Epithelial cell of esophagus (primary cell): ENCODE results near the gene CFAP251.

ENCODE experiments used
- DNase-seq: peaks from one replicate; pipeline ENCODE4 v3.0.0; 2010; ENCODE audit warnings: low read depth
- H3K4me3 ChIP-seq: 2 replicates; pipeline ENCODE4 v1.5.1; 2011; ENCODE audit warnings: mild to moderate bottlenecking, low read length, control low read depth
- CTCF ChIP-seq: IDR thresholded peaks from 2 replicates; pipeline ENCODE4 v1.5.1; 2011; ENCODE audit warnings: low read depth, mild to moderate bottlenecking, low read length, control low read depth, inconsistent platforms; ENCODE audit not compliant: insufficient read depth; ENCODE audit errors: missing control alignments

The CFAP251 gene

GRCh38 chr12:121960541-121960940, 42.1 kb downstream of the CFAP251 start:
- H3K4me3 ChIP-seq, result no peak overlapping the region
- no peak for DNase-seq
- TF ChIP-seq CTCF, result no peak

DNA sequence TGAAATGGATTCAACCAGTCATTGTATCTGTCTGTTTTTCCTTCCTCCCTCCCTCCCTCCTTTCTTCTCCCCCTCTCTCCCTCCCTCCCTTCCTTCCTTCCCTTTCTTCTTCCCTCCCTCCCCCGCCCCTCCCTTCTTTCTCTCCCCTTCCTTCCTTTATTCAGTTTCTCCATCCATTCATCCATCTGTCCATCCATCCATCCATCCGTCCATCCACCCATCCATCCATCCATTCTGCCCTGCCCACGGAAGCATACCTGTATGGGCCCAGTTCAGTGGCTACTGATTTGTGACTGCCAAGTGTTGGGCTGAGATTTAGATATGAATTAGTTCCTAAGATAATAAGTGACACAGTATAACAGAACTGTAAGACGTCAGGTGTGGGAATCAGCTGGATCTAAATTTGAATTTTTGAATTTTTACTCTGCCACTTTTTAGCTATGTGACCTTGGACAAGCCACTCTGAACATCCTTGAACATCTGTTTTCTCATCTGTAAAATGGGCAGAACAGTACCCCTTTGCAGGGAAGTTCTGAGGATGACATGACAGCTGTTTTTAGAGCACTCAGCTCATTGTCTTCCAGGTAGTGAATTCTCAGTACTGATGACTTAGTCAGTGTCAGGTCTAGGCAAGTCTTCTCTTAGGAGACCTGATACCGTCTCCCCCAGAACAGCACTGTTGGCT, 42.9 kb downstream of the CFAP251 start:
- DNase-seq, result peak; percentile 29
- TF ChIP-seq CTCF, result no peak
- H3K4me3 ChIP-seq, result no peak overlapping the region

GRCh38 chr12:121963341-121964018, 45.1 kb downstream of the CFAP251 start:
- no peak for DNase-seq
- no peak for TF ChIP-seq CTCF
- no peak overlapping the region for H3K4me3 ChIP-seq

- TF ChIP-seq CTCF, result no peak
- H3K4me3 ChIP-seq, result no peak overlapping the region
- no peak for DNase-seq
These were observed 46.6 kb downstream of the CFAP251 start for GRCh38 chr12:121964813-121965643.

DNA sequence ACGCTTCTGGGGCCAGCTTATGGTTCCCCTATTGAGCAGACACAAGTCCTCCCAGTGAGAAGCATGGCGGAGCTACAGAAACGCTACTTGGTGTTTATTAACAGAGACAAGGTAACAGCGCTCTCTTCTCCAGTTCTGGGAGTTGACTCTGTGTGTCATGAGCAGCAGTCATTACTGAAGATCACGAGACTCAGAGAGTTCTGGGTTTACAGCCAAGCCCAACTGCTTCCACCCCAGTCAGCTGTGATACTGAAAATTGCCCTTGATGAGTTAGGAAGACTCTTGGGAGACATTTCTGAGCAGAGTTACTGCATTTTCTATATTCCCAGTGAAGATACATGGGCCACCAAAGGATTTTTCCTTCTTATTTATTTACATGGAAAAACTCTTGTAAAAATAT, 48.6 kb downstream of the CFAP251 start:
- no peak overlapping the region for H3K4me3 ChIP-seq
- no peak for DNase-seq
- no peak for TF ChIP-seq CTCF

GRCh38 chr12:121968876-121969275, 50.5 kb downstream of the CFAP251 start:
- H3K4me3 ChIP-seq, result no peak overlapping the region
- TF ChIP-seq CTCF, result no peak
- DNase-seq, result no peak

DNA sequence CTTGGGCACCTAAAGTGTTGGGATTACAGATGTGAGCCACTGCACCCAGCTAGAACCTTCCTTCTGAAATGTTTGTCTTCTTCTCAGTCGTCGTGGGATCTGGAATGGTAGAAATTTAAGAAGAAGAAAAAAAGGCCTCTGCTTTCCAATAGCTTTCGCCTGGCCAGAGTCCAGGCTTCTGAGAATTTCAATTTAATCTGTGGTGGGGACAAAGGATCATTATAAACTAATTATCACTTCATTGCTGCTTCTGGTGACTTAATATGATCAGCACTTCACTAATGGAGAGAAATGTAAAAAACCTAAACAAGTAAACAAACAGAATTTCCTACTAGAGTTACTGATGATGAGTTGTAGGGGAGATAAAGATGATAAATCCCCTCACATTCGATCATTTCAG, 51.3 kb downstream of the CFAP251 start:
- no peak overlapping the region for H3K4me3 ChIP-seq
- DNase-seq, result no peak
- no peak for TF ChIP-seq CTCF
